Upper lobe of left lung (tissue), 6 donors: ENCODE measurements around the gene GOLGA3. TPM values are rescaled to one million over a fixed set of nuclear protein-coding genes. Genes with fewer than 3 reads are reported as not detected.
"Not testable (repeated sequence)": the region's sequence is repeated elsewhere in the genome, so short reads cannot be mapped to it uniquely, and the experiment has no call there.

Experiments used
- ATAC-seq, 2 donors: fragments of 200-7000 bp; cut with Tn5 transposase; one replicate each; pipeline ENCODE4 v1.9.1; 2022; ENCODE audit warnings: mild to moderate bottlenecking in 2 of 2, moderate library complexity in 2 of 2; ENCODE audit not compliant: low FRiP score in 2 of 2
- DNase-seq, 2 donors: peaks; one replicate each; pipeline ENCODE4 v3.0.0-alpha.2; 2019 to 2020
- H3K27ac ChIP-seq, 4 donors: fragments of 200-600 bp; sonication (generic); one replicate each; pipeline ENCODE4 v1.5.1; 2016 to 2019
- H3K27me3 ChIP-seq, 4 donors: fragments of 200-600 bp; sonication (generic); one replicate each; pipeline ENCODE4 v1.5.1; 2017 to 2019
- H3K36me3 ChIP-seq, 4 donors: fragments of 200-600 bp; sonication (generic); one replicate each; pipeline ENCODE4 v1.5.1; 2016 to 2019
- H3K4me1 ChIP-seq, 4 donors: fragments of 200-600 bp; sonication (generic); one replicate each; pipeline ENCODE4 v1.5.1; 2018 to 2019
- H3K4me3 ChIP-seq, 4 donors: fragments of 200-600 bp; sonication (generic); one replicate each; pipeline ENCODE4 v1.5.1; 2017 to 2019; ENCODE audit warnings: mild to moderate bottlenecking in 2 of 4, moderate library complexity in 1 of 4
- H3K9me3 ChIP-seq, 4 donors: fragments of 200-600 bp; sonication (generic); one replicate each; pipeline ENCODE4 v1.5.1; 2018 to 2019
- CTCF ChIP-seq, 6 experiments: fragments of 450-650 bp in 4 of 6; fragments of 200-600 bp in 2 of 6; sonication (generic) in 2 of 6; IDR thresholded peaks; one replicate each; pipeline ENCODE4 v1.5.1; 2016 to 2019; ENCODE audit warnings: antibody characterized with exemption in 6 of 6
- EP300 ChIP-seq, 4 donors: sonication (generic); formaldehyde crosslinking; IDR thresholded peaks; one replicate each; pipeline ENCODE4 v1.5.1; 2017; ENCODE audit warnings: antibody characterized with exemption in 4 of 4, control low read depth in 2 of 4
- POLR2A ChIP-seq, 4 donors: fragments of 450-650 bp; IDR thresholded peaks; one replicate each; pipeline ENCODE4 v1.5.1; 2016 to 2017; ENCODE audit warnings: antibody characterized with exemption in 4 of 4, mild to moderate bottlenecking in 2 of 4
- POLR2AphosphoS5 ChIP-seq, 2 donors: sonication (generic); formaldehyde crosslinking; IDR thresholded peaks; one replicate each; pipeline ENCODE4 v1.5.1; 2017; ENCODE audit warnings: antibody characterized with exemption in 2 of 2
- WGBS, 2 donors: methylation state at CpG; one replicate each; pipeline ENCODE4 v1.1.5; 2017 to 2018; 5-methylcytosine and 5-hydroxymethylcytosine counted together
- total RNA-seq, 6 donors: library from RNA; depleted of rRNA in 4 of 6; stranded (reverse); fragments of >200 nt in 4 of 6; gene quantifications; one replicate each; pipeline versions ENCODE4 v1.1.0 to v1.2.1, GENCODE V29; 2016 to 2021
- donor health status: DM: no; HTN: no; CAD: no; lungs with moderate emphysema.
- donor health status: DM: no; HTN: yes; CAD: no; lungs with severe emphysema.

Gene GOLGA3
- total RNA-seq, 6 donors from 2014 or later, result 53.8 to 116 (median 77.9) TPM

GRCh38 chr12:132809391-132809790, 19.3 kb downstream of the GOLGA3 start:
- peak in 1 of 6 experiments; percentile 22 for TF ChIP-seq CTCF (IDR thresholded peaks at IDR 0.05)
- H3K4me3 ChIP-seq, ATAC-seq, H3K4me1 ChIP-seq, H3K27ac ChIP-seq, H3K9me3 ChIP-seq, H3K27me3 ChIP-seq, DNase-seq: not testable (repeated sequence)
- WGBS, 2 donors, result 66 to 86% methylated on average over 6 to 13 of the region's 13 CpGs
- peaks cover 31 to 92% (median 76%) of the 10 kb centered on the region in 4 donors for H3K36me3 ChIP-seq

GRCh38 chr12:132807295-132808092, 21.2 kb downstream of the GOLGA3 start:
- H3K4me3 ChIP-seq, result no peak overlapping the region
- H3K9me3 ChIP-seq, result no peaks in the 10 kb centered on the region
- no peaks in the 10 kb centered on the region for H3K27me3 ChIP-seq
- H3K36me3 ChIP-seq, result peaks cover 35 to 94% (median 77%) of the 10 kb centered on the region in 4 donors
- WGBS, 2 donors, result 89 to 92% methylated on average over 18 to 20 of the region's 25 CpGs
- H3K4me1 ChIP-seq, result no peaks in the 10 kb centered on the region
- H3K27ac ChIP-seq, result no peak overlapping the region
- ATAC-seq, result no peak
- no peak for TF ChIP-seq EP300 (IDR thresholded peaks at IDR 0.05)
- no peak for DNase-seq

GRCh38 chr12:132806857-132807256, 21.8 kb downstream of the GOLGA3 start:
- ATAC-seq (no peak), DNase-seq (no peak)
- 87 to 90% methylated on average over 18 of the region's 18 CpGs for WGBS, 2 donors
- Histone ChIP-seq H3K27me3 (no peaks in the 10 kb centered on the region), H3K36me3 (peaks cover 36 to 94% (median 79%) of the 10 kb centered on the region in 4 donors), H3K9me3 (no peaks in the 10 kb centered on the region), H3K4me1 (no peaks in the 10 kb centered on the region), H3K27ac (no peak overlapping the region), H3K4me3 (no peak overlapping the region)
- TF ChIP-seq EP300 (IDR thresholded peaks at IDR 0.05) (no peak), POLR2AphosphoS5 (IDR thresholded peaks at IDR 0.05) (no peak), CTCF (IDR thresholded peaks at IDR 0.05) (no peak), POLR2A (IDR thresholded peaks at IDR 0.05) (no peak)

- DNase-seq (no peak), ATAC-seq (peak in 1 of 2 donors; percentile 31)
- no peaks in the 10 kb centered on the region for H3K4me1 ChIP-seq
- no peak overlapping the region for H3K4me3 ChIP-seq
- 79% methylated on average over 16 of the region's 16 CpGs for WGBS, 2 donors
- no peaks in the 10 kb centered on the region for H3K27me3 ChIP-seq
- no peaks in the 10 kb centered on the region for H3K9me3 ChIP-seq
- no peak for TF ChIP-seq POLR2AphosphoS5 (IDR thresholded peaks at IDR 0.05)
- no peak for TF ChIP-seq POLR2A (IDR thresholded peaks at IDR 0.05)
- TF ChIP-seq CTCF (IDR thresholded peaks at IDR 0.05), result no peak
- TF ChIP-seq EP300 (IDR thresholded peaks at IDR 0.05), result no peak
- H3K36me3 ChIP-seq, result peaks cover 57 to 96% (median 86%) of the 10 kb centered on the region in 4 donors
- no peak overlapping the region for H3K27ac ChIP-seq
These were observed 24.2 kb downstream of the GOLGA3 start for GRCh38 chr12:132804426-132804861.

GRCh38 chr12:132803888-132804287, 24.8 kb downstream of the GOLGA3 start:
- Histone ChIP-seq H3K27ac (no peak overlapping the region), H3K4me1 (no peaks in the 10 kb centered on the region), H3K27me3 (no peaks in the 10 kb centered on the region), H3K9me3 (no peaks in the 10 kb centered on the region), H3K36me3 (peaks cover 63 to 97% (median 89%) of the 10 kb centered on the region in 4 donors), H3K4me3 (no peak overlapping the region)
- ATAC-seq (peak in 1 of 2 donors; percentile 60), DNase-seq (peak in 1 of 2 donors; percentile 79)
- WGBS, 2 donors, result 85 to 97% methylated on average over 8 to 15 of the region's 15 CpGs
- no peak for TF ChIP-seq CTCF (IDR thresholded peaks at IDR 0.05)
- TF ChIP-seq EP300 (IDR thresholded peaks at IDR 0.05), result no peak
- TF ChIP-seq POLR2AphosphoS5 (IDR thresholded peaks at IDR 0.05), result no peak
- TF ChIP-seq POLR2A (IDR thresholded peaks at IDR 0.05), result no peak
